GM12875 (cell line): Measurements from ENCODE around the gene COL4A1.

Experiments
- H3K4me3 ChIP-seq: one replicate; pipeline ENCODE4 v1.5.1; 2011; ENCODE audit warnings: low read depth, low read length, control low read depth
- TF ChIP-seq, protein P1 (sequence below): IDR thresholded peaks from 2 replicates; pipeline ENCODE4 v1.5.1; 2011; ENCODE audit warnings: low read depth, mild to moderate bottlenecking, control low read depth, inconsistent platforms, low read length, moderate library complexity, borderline replicate concordance; ENCODE audit not compliant: insufficient read depth

Gene COL4A1

DNA sequence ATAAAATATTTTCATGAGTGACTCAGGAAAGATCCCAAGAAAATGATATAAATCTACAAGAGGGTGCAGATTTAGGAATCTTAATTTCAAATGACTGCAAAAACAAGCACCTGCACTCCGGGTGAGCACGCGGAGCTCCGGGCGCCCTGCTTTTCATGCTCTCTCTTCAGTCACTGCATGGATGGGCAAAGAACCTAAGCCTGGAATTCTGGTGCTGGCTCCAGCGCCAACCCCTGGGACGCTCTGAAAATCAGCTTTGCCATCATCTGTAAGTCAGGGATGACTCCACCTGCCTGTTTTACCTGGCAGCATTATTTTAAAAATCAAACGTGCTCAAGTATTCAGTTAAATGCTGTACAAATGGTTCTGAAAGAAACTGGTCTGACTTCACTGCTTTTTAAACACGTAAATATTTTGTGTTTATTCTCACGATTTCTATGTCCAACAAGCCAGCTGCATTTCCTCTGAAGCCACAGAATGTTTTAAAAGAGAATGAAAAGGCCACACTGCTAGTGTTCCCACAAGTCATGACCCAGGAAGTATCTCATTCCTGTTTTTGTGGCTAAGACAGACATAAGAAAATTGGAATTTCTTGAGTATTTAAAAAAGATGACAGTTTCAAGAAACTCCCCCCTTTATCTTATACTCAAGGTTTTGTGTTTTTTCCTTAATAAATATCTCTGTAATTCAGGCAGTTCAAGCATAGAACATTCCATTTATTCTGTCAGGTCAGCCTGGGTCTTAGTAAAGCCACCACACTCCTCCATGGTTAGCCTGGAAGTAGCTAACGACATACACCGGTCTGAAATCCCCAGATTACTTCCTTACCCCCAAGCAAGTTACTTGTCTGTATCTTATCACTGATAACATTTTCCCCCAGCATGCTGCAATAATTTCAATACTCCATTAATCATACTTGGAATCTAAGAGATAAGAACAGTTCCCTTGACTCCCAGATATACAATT, 81.1 kb downstream of the COL4A1 start:
- TF ChIP-seq, protein P1, sequence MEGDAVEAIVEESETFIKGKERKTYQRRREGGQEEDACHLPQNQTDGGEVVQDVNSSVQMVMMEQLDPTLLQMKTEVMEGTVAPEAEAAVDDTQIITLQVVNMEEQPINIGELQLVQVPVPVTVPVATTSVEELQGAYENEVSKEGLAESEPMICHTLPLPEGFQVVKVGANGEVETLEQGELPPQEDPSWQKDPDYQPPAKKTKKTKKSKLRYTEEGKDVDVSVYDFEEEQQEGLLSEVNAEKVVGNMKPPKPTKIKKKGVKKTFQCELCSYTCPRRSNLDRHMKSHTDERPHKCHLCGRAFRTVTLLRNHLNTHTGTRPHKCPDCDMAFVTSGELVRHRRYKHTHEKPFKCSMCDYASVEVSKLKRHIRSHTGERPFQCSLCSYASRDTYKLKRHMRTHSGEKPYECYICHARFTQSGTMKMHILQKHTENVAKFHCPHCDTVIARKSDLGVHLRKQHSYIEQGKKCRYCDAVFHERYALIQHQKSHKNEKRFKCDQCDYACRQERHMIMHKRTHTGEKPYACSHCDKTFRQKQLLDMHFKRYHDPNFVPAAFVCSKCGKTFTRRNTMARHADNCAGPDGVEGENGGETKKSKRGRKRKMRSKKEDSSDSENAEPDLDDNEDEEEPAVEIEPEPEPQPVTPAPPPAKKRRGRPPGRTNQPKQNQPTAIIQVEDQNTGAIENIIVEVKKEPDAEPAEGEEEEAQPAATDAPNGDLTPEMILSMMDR = no peak
- H3K4me3 ChIP-seq = no peak overlapping the region

DNA sequence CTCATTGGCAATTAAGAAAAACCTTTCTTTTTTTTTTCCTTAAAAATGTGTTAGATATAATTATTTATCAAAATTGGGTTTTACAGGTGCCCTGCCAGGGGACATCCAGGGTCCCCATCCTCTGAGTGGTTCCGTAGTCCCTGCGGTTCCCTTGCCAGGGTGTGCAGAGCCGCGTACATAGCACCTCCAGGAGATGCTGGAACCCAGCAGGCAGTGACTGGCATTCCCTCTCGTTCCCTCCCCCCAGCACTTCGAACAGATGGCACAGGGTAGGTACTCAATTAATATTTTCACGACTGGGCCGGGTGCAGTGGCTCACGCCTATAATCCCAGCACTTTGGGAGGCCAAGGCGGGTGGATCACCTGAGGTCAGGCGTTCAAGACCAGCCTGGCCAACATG, 82.0 kb downstream of the COL4A1 start:
- TF ChIP-seq, protein P1 = no peak
- no peak overlapping the region for H3K4me3 ChIP-seq

DNA sequence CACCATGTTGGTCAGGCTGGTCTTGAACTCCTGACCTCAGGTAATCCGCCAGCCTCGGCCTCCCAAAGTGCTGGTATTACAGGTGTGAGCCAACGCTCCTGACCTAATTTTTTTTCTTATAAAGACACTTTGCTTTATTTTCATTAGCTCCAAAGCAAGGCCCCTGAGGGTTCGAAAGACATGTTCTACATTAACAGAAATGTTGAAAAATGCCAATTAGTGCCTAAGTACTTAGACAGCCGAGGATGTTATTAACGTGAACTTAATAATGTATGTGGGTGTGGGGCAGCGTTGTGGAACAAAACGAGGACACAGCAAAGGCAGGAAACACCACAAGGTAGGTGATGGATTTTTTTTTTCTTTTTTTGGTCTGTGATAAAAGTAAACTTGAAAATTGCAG, 82.4 kb downstream of the COL4A1 start:
- TF ChIP-seq, protein P1 = no peak

DNA sequence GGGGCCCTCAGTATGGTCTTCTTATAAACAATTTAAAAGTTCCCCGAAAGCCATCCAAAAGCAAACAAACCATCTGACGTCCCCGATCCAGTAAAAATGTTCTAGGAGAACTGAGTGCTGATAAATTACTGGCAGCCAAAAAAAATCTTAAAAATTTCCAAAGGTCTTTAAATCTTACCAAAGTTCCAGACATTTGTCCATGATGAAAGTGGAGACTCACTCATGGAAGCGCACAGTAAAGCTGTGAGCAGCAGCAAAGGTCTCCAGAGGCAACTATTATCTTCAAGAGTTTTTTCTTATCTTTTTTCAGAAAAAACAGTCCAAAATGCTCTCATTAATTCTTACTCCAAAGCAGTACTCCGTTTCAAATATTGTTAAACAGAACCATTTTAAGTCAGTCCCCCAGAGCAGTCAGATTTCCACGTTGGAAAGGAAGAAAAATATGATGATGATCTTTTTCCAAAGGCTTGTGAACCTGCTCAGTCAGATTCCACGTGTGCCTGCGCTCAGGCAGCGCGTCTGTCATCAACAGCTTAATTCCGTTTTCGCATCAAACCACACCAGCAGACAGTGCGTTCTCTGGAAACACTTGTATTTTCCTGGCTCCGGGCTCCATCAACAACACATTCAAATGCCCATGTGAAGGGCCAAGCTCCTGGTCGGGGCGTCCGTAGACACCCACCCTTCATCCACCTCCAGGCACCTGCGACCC, 85.4 kb downstream of the COL4A1 start:
- H3K4me3 ChIP-seq = no peak overlapping the region
- TF ChIP-seq, protein P1 = no peak

More for the DNA sequence above, 82.4 kb downstream of the COL4A1 start:
- no peak overlapping the region for H3K4me3 ChIP-seq

DNA sequence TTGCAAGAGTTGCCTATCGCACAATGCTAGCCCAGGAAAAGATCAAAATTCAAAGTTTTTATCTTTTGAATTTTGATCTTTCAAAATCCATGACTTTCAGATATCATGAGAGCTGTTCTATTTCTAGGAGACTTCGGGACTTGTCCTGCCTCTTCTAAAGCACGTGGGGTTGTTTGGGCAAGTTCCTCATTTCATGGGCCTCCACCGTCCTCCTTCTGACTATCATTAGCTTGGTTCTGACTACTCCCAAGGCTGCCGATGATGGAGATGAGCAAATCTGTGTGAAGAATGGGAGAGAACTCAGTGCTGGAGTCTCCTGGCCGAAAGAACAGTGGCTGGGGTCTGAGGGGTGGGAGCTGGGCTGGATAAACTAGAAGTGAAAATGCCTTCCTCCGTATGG, 86.5 kb downstream of the COL4A1 start:
- H3K4me3 ChIP-seq = no peak overlapping the region
- TF ChIP-seq, protein P1 = no peak

DNA sequence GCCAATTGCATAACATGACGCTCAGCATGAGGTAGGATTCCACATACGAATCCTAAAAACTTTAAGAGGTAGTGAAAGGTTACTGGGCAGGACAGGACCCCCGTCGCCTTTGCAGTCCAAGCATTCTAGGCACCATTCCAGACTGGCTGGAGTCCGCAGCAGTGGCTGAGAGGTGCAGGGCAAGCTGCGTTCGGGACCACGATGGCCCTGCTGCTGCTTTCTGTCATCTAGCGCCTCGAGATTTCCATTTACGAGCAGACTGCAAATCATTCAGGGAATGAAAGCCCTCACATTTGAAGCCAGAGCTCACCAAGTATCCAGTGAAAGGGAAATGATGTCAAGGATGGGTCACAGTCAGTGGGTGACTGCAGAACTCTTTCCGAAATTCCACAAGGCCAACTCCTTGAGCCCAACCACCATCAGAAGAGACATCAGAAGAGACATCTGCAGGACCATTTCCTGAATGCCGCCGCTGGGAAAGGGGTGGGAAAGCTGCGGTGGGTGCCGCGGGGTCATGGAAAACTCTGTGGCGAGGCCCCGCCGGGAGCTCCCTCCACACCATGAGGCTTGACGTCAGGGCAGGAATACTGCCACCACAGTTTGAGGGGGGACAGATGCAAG, 88.3 kb downstream of the COL4A1 start:
- H3K4me3 ChIP-seq = no peak overlapping the region
- TF ChIP-seq, protein P1 = no peak
